LNCAP (cell line): Measurements from ENCODE around the gene EIF3K.

Experiments used
- TF ChIP-seq, protein P1 (sequence below): fragments of 450-650 bp; IDR thresholded peaks from 2 replicates; pipeline ENCODE4 v1.5.1; 2017; ENCODE audit warnings: mild to moderate bottlenecking

The EIF3K gene, protein sequence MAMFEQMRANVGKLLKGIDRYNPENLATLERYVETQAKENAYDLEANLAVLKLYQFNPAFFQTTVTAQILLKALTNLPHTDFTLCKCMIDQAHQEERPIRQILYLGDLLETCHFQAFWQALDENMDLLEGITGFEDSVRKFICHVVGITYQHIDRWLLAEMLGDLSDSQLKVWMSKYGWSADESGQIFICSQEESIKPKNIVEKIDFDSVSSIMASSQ

DNA sequence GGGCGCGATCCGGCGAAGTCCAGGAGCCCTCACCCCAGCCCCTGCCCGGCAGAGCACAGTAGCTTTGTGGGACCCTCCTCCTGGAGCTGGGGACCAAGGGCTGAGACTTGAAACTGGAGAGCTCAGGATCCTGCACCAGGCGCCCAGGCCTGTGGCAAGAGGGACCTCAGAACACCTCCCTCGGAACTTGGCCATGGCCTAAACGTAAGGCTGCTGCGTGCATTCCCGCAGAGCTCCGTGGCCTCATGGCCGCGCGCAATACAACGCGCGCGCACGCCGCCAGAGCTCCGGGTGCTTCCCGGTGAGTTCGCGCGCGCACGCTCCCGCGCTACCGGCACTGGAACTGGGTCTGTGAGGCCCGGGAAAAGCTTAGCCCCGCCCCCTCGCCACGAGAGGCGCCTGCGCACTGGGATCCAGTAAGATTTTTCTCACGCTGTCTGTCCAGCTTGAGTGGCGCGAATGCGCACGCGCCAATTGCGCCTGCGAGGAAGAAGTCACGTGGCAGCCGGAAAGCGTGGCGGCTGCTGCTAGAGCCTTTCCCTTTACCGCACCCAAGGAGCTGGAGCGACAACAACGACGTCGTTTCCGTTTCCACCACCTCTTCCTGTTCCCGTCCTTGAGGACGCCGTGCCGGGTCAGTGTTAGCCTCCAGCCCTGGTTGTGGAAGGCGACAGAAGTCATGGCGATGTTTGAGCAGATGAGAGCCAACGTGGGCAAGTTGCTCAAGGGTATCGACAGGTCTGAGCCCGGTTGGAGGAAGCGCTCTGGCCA lies at the start of gene EIF3K:
Gene EIF3K (plus strand): TSS at position 599 of the 771 bp plus-strand sequence. CDS start 81 bp downstream, at position 680.
- TF ChIP-seq, protein P1, sequence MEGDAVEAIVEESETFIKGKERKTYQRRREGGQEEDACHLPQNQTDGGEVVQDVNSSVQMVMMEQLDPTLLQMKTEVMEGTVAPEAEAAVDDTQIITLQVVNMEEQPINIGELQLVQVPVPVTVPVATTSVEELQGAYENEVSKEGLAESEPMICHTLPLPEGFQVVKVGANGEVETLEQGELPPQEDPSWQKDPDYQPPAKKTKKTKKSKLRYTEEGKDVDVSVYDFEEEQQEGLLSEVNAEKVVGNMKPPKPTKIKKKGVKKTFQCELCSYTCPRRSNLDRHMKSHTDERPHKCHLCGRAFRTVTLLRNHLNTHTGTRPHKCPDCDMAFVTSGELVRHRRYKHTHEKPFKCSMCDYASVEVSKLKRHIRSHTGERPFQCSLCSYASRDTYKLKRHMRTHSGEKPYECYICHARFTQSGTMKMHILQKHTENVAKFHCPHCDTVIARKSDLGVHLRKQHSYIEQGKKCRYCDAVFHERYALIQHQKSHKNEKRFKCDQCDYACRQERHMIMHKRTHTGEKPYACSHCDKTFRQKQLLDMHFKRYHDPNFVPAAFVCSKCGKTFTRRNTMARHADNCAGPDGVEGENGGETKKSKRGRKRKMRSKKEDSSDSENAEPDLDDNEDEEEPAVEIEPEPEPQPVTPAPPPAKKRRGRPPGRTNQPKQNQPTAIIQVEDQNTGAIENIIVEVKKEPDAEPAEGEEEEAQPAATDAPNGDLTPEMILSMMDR: no peak

DNA sequence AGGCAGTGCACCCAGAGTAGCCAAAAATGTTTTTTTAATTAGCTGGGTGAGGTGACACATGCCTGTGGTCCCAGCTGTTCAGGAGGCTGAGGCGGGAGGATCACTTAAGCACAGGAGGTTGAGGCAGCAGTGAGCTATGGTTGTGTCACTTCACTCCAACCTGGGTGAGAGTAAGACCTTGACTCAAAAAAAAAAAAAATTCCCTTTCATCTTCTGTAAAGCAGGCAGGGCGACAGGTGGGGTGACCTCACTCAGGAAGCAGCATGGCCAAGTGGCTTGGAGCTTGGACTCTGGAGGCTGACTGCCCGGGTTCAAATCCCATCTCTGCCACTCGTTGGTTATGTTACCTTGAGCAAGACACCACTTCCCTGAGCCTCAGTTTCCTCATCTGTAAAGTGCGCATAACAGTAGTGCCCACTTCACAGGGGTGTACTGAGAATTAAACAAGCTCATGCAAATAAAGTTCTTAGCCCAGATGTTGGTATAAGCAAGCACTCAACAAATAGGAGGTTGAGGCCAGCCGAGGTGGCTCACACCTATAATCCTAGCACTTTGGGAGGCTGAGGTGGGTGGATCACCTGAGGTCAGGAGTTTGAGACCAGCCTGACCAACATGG lies 49.5 kb upstream of the EIF3K start:
- TF ChIP-seq, protein P1: no peak

DNA sequence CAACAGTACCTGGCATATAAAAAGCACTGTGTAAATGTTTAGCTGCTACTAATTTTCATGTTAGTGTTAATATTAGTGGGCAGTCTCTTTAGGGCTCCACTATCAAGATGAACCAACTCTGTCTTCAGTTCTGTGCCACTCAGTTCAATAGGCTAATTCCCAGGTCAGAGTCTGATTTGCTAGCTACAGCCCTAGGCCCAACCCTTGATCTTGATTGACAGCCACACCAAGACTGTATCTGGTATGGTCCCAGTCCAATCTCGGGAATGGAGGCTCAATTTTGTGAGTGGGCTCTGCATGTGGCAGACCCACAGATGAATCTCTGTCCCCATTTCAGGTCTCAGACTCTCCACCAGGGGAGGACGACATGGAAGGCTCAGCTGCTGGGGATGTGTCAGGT lies 47.3 kb upstream of the EIF3K start:
- TF ChIP-seq, protein P1: no peak

DNA sequence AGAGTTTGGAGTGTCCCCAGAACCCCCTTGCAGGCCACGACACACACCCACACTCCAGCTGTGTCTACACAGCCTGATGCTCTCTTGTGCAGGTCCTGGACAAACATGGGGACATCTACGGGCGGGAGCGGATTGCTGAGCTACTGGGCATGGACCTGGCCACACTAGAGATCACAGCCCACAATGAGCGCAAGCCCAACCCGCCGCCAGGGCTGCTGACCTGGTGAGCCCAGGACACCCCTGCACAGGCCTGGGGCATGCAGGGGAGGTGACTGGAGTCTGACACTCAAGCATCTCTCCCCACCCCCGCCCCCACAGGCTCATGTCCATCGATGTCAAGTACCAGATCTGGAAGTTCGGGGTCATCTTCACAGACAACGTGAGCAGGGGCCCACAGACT lies 41.2 kb upstream of the EIF3K start:
- TF ChIP-seq, protein P1: no peak

DNA sequence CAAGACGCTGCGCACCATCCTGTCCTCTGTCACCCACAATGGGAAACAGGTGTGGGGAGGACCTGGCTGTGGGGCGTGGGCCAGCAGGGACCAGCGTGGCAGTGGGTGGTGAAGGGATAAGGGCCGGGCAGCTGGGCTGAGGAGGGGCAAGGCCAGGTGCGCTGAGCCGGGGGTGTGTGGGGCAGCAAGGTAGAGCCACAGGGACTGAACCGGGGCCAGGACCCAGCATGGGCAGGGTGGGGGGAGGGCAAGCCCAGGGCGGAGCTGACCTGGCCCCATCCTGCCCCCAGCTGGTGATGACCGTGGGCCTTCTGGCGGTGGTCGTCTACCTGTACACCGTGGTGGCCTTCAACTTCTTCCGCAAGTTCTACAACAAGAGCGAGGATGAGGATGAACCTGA lies 38.9 kb upstream of the EIF3K start:
- TF ChIP-seq, protein P1: no peak

DNA sequence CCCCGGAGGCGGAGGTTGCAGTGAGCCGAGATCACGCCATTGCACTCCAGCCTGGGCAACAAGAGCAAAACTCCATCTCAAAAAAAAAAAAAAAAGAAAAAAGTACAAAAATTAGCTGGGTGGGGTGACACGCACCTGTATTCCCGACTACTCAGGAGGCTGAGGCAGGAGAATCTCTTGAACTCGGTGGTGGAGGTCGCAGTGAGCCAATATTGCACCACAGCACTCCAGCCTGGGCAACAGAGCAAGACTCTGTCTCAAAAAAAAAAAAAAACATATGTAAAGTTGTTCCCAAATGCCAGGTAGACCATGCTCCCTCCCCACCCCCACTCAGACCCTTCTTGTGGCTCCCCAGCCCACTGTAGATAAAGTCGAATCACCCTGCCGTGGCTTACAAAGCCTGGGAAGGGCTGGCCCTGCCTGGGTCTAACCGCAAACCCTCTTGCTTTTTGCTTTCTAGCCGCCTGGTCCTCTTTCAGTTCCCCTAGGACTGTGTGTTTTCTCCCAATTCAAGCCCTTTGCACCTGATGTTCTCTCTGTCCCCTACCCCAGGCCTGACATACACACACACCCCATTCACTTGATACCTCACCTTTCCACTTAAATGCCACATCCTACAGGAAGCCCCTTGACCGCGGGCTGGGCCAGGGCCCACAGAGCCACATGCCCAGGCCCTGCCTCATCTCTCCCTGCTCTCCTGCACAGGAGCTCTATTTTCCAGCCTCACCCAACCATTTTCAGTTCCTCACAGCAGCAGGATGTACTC lies 35.6 kb upstream of the EIF3K start:
- TF ChIP-seq, protein P1: no peak

DNA sequence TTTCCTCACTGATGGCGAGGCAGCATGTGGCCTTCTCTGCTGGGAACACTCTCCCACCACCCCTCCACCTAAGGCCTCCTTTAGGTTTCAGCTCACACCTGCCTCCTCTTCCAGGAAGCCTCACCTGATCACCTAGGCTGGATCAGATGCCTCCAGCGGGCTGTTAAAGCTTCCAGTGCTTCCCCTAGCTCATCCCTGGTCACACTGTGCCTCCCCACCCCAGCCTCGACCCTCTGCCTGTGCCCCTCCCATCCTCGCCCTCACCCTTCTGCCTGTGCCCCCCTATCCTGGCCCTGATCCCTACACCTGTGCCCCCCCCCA lies 35.0 kb upstream of the EIF3K start:
- TF ChIP-seq, protein P1: no peak
